ENCODE results near the gene SERP2. TPM values are rescaled to one million over a fixed set of nuclear protein-coding genes. Genes with fewer than 3 reads are reported as not detected.

The SERP2 gene
- total RNA-seq, 4 donors from 2014 or later: 13.1 to 20.5 (median 15.7) TPM

DNA sequence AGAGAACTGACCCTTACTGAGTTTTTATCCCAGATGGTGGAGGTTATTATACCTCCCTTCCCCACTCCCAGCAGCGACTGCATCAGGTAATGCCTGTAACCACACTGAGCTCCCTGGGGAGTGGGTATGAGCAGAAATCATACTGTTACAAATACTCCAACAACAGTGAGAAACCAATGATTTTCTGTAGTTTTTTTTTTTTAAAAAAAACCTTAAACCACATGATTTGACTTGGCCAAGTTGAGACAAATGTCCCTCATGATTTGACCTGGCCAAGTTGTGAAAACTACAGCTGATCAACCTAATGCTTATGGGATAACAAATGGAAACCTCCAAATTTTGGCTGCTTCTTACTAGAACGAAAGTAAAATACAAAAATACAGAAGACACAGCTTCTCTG, 33.1 kb upstream of the SERP2 start:
- Histone ChIP-seq H3K4me3 (no peak overlapping the region), H3K36me3 (no peaks in the 10 kb centered on the region), H3K27me3 (no peaks in the 10 kb centered on the region), H3K27ac (peak overlapping the region in 1 of 4 donors; percentile 30), H3K4me1 (no peaks in the 10 kb centered on the region), H3K9me3 (no peaks in the 10 kb centered on the region)
- TF ChIP-seq EP300 (IDR thresholded peaks at IDR 0.05) (no peak), POLR2A (IDR thresholded peaks at IDR 0.05) (no peak)
- TF ChIP-seq, protein P1, sequence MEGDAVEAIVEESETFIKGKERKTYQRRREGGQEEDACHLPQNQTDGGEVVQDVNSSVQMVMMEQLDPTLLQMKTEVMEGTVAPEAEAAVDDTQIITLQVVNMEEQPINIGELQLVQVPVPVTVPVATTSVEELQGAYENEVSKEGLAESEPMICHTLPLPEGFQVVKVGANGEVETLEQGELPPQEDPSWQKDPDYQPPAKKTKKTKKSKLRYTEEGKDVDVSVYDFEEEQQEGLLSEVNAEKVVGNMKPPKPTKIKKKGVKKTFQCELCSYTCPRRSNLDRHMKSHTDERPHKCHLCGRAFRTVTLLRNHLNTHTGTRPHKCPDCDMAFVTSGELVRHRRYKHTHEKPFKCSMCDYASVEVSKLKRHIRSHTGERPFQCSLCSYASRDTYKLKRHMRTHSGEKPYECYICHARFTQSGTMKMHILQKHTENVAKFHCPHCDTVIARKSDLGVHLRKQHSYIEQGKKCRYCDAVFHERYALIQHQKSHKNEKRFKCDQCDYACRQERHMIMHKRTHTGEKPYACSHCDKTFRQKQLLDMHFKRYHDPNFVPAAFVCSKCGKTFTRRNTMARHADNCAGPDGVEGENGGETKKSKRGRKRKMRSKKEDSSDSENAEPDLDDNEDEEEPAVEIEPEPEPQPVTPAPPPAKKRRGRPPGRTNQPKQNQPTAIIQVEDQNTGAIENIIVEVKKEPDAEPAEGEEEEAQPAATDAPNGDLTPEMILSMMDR (IDR thresholded peaks at IDR 0.05): no peak
- DNase-seq (ENCODE audit: low spot score in 2 of 2): peak in 1 of 2 donors; percentile 16
- WGBS, 2 donors: 43 to 56% methylated on average over 2 of the region's 2 CpGs

DNA sequence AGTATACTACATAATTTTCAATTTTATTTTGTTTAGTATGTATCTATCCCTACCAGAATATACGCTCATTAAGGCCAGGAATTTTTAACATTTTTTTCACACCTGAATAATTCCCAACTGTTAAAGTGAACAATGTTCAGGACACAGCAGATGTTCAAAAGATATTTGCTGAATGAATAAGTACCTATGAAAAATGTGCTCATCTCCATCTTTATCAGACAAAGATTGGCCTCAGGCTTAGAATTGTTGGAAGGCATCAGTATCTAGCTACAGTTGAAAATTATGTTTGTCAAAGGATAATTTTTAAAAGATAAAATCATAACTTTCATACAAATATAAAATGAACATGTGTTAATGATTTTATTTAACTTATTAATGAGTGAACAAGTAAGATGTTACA, 30.9 kb upstream of the SERP2 start:
- Histone ChIP-seq H3K4me1 (no peaks in the 10 kb centered on the region), H3K9me3 (no peaks in the 10 kb centered on the region), H3K27me3 (no peaks in the 10 kb centered on the region), H3K27ac (no peak overlapping the region), H3K36me3 (no peaks in the 10 kb centered on the region), H3K4me3 (no peak overlapping the region)
- WGBS, 2 donors: 93 to 95% methylated on average over 1 of the region's 1 CpG
- no peak for TF ChIP-seq EP300 (IDR thresholded peaks at IDR 0.05)
- TF ChIP-seq, protein P1 (IDR thresholded peaks at IDR 0.05): no peak
- no peak for TF ChIP-seq POLR2A (IDR thresholded peaks at IDR 0.05)
- no peak for DNase-seq (ENCODE audit: low spot score in 2 of 2)

DNA sequence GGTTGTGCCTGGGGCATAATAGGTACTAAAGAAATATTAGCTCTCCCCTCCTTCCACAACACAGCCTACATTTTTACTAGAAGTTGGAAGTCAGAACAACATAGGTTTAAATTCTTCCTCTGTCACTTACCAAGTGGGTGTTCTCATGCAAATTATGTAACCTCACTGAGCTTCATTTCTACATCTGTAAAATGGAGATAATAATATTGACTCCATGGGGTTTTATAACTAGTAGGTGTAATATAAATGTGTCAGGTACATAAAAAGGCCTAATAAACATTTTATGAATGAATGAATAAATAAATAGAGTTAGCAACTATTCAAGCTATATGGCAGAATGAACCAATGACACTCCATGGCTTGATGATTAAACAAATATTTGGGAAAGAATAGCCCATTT, 27.1 kb upstream of the SERP2 start:
- no peaks in the 10 kb centered on the region for H3K36me3 ChIP-seq
- H3K27me3 ChIP-seq: no peaks in the 10 kb centered on the region
- H3K9me3 ChIP-seq: no peaks in the 10 kb centered on the region
- TF ChIP-seq, protein P1 (IDR thresholded peaks at IDR 0.05): no peak
- DNase-seq (ENCODE audit: low spot score in 2 of 2): no peak
- H3K4me3 ChIP-seq: no peak overlapping the region
- no peaks in the 10 kb centered on the region for H3K4me1 ChIP-seq
- H3K27ac ChIP-seq: no peak overlapping the region

DNA sequence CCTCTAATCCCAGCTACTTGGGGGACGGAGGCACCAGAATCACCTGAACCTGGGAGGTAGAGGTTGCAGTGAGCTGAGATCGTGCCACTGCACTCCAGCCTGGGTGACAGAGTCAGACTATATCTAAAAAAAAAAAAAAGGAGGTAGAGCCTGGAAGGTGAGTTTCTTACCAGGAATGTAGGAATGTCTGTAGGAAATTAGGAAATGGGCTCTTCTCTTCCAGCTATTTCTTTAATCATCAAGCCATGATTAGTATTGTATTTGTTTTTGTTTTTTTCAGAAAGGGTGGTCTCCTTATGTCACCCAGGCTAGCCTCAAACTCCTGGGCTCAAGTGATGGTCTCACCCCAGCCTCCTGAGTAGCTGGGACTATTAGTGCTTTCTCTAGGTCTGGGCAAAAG, 26.3 kb upstream of the SERP2 start:
- Histone ChIP-seq H3K27me3 (no peaks in the 10 kb centered on the region), H3K4me3 (no peak overlapping the region), H3K9me3 (no peaks in the 10 kb centered on the region), H3K4me1 (no peaks in the 10 kb centered on the region), H3K36me3 (no peaks in the 10 kb centered on the region), H3K27ac (no peak overlapping the region)
- WGBS, 2 donors: 94 to 95% methylated on average over 2 of the region's 2 CpGs
- TF ChIP-seq, protein P1 (IDR thresholded peaks at IDR 0.05): no peak
- TF ChIP-seq POLR2A (IDR thresholded peaks at IDR 0.05) (no peak), EP300 (IDR thresholded peaks at IDR 0.05) (no peak)
- DNase-seq (ENCODE audit: low spot score in 2 of 2): no peak

DNA sequence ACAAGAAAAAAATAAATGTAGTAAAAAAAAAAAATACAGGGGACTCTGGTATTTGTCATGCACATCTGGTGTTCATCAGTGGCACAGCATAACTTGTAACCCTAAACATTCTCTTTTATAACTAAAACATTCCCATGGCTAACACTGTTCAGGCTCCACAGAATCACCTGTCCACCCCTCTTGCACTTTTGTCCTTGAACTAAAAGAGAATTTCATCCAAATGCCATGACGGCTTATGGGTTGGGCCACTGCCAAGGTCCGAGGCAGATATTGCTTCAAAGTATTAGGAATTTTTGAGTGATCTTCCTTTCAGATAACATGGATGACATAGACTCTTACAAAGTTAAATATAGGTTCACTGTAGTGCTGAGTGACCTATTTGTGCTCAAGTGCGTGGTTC, 25.7 kb upstream of the SERP2 start:
- 75 to 83% methylated on average over 3 of the region's 3 CpGs for WGBS, 2 donors
- H3K36me3 ChIP-seq: no peaks in the 10 kb centered on the region
- TF ChIP-seq, protein P1 (IDR thresholded peaks at IDR 0.05): no peak
- no peak for TF ChIP-seq POLR2A (IDR thresholded peaks at IDR 0.05)
- TF ChIP-seq EP300 (IDR thresholded peaks at IDR 0.05): no peak
- no peak overlapping the region for H3K4me3 ChIP-seq
- no peaks in the 10 kb centered on the region for H3K27me3 ChIP-seq
- H3K27ac ChIP-seq: no peak overlapping the region
- no peaks in the 10 kb centered on the region for H3K9me3 ChIP-seq
- no peak for DNase-seq (ENCODE audit: low spot score in 2 of 2)
- no peaks in the 10 kb centered on the region for H3K4me1 ChIP-seq
